Endometrium (tissue), 2 donors: ENCODE results near the gene MPRIP.
"Not testable (repeated sequence)": the region's sequence is repeated elsewhere in the genome, so short reads cannot be mapped to it uniquely, and the experiment has no call there.

Experiments
- FAIRE-seq: peaks from 2 replicates; lab custom pipeline; 2012; peaks lifted over from hg19 to GRCh38; lab: Jason Lieb, UNC
- donor health status: control.
- donor health status: control.

The MPRIP gene

DNA sequence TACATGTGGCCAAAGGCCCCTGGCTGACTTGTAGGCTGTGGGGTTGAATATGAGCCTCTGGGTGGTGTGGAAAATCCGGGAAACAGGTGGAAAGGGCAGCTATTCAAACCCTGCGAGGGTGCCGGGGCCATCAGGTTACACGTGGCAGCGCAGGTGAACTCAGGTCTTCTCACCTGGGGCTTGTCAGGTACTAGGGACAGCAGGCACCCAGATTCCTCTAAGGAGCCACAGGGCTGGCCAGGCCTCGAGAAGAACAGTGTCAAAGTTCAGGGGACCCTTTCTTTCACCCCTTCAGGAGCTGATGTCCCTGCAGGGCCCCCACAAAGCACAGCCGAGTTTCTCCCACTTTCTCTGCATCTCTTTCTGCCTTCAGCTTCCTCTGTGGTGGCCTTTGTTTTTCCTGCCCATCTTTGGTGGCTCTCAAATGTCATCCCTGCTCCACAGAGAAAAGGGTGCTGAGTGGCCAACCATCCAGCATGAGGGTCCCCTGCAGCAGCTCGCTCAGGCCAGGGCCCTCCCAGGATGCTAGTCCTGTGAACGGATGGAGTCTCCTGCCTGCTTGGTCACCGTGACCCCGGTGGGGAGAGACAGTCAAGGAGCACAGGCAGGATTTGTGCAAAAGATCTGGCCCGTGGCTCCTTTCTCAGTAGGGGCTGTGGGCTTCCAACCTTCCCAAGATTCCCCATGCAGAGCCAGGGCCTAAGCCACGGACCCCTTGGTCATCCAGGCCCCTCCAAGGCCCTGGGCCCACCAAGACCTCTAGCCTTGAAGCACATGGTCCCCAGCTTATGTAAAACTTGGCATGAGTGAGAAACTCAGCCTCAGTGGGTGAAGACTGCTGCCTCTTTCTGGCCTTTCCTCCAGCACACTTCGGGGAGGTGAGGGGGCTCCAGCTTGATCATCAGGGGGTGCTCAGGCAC lies 28.2 kb upstream of the MPRIP start:
- FAIRE-seq: not testable (repeated sequence)

DNA sequence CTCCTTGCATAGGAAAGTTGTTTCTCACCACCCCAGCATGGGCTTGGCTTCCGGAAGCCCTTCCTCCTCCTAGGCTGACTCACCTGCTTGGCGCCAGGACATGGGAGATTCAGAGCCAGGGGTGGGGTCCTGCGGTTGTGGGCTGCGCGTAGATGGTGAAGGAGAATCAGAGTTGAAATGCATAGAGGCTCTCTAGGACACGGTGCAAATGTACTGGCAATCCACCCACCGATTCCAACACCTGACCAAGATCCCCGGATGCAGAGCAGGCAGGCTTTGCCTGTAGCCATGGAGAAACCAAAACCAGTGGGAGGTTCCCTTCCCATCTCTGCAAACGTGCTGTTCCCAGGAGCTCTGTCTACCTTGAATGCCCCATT lies 27.5 kb upstream of the MPRIP start:
- FAIRE-seq: not testable (repeated sequence)

DNA sequence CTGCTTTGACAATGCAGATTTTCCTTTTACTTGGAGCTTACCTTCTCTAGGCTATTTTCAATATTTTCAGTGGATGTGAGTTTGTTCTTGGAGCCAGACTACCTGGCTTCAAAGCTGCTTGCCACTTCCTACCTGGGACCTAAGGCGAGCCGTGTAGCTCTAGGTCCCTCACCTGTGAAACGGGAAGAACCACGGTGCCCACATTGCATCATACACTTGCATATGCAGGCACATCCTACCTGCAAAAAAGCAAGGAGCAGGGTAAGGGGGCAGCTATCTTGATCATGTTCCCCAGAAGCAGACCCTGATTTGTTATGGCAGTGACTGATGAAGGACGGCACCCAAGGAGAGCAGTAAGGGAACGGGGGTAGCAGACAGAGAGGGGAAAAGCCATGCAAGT lies 27.0 kb upstream of the MPRIP start:
- no peak for FAIRE-seq

DNA sequence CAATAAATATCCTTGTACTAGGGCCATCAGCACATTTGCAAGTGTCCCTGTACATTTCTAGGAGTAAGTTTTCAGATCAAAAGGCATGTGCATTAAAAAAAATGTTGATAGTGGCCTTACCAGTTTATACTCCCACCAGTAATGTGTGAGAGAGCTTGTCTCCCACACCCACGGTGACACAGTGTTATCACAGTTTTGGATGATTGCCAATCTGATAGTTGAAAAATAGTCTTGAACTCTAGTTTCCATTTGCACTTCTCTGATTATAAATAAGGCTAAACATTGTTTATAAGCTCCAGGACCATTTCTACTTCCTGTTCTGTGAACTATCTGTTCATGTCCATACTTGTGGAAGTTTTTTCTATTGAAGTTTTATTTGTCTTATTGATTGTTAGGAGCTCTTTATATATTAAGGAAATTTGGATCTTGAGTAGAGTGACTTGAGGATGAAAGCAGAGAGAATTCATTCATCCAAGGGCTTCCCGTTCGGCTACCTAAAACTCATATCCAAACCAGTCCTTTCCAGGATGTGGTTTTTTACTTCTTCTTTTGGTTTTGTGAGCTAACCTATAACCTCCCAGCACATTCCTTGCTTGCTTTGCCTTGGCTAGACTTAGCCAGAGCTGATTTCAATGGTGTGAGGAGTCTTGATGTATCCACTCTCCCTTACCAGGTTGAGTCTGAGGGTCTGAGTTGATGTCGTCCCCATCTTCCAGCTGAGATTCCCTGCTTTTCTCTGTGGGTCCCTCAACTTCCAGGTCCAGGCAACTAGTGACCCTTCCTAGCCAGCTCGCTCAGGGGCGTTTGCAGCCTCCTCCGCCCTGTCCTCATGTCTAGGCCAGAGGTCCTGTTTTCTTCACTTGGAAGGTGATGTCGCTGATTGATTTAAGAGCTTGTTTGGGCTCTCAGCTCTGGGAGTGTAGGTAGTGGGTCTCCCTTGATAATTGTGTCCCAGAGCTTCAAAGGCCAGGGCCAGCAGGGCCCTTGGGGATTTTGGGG lies 25.8 kb upstream of the MPRIP start:
- FAIRE-seq: not testable (repeated sequence)

DNA sequence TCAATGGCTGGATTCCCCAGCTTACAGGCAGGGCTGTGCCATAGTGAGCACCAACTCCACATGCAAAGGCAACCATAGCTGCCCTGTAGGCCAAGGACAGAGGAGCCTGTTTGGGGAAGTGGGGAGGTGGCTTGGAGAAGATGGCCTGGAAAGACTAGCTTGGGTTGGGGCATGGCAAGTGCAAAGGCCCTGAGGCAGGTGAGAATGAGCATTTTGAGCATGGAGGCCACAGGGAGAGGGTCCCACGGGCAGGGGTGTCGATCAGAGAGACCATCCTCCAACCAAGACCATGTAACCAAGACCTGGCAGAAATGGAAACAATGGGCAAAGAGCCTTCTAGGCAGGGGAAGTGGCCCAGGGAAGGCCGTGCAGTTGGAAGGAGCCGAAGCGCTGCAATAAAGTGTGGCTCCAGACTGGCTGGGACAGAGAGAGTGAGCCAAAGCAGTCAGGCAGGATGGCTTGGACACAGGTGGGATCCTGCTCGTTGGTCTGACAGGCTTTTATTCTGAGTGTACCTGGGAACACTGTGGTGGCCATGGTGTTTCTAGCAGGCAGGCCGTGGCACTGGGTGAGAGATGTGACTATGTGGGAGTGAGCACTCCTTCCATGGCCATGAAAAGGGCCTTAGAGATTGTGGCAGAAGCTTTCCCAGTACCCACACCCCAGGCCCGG lies 24.8 kb upstream of the MPRIP start:
- no peak for FAIRE-seq

DNA sequence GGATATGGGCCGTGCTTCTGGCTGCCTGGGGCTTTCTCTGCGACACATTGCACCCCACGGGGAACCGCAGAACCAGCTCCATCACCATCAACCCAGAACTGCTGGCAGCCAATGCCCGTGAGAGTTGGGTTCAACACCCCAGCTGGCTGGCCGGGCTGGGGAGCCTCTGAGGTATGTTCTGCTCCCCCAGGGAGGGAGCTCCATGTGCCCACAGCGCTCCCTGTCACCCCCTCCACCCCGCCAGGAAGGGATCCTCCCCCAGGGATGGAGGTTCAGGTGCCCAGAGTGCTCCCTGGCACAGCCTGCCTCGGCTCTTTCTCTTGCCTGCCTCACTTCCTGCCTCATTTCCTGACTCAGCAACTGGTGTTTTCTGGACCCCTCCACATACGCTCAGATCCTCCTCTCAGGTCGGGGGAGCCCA lies 24.2 kb upstream of the MPRIP start:
- FAIRE-seq: no peak

DNA sequence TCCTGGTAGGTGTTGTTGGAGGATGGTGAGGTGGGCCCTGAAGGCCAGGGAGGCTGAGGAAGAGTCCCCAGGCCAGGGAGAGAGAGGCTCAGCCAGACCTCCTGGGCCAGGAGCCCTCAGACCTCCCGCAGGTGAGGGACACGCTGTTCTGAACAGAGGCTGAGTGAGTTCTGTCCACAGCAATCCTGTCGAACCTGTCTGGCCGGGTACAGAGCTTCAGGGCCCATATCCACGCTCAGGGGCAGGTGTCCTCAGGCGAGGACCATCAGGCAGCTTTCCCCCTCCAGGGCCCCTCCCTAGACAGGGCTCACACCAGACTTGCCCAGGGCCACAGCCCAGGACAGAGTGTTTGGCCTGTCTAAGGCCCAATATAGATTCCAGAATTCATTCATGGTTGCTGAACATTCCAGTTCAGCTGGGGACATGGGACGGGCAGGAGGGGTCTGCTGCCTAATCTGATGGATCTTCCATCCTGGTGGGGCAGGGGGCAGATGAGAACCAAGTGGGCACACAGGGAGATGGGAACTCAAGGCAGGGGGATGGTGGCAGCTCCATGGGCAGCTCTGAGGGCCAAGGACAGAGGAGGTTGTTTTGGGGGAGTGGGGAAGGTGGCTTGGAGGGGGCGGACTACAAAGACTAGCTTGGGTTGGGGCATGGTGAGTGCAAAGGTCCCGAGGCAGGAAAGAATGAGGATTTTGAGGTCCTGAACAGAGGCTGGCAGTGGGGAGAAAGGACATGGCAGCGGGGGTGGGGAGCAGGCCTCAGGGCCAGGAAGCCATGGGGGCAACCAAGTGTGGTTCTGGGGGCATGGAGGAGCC lies 23.4 kb upstream of the MPRIP start:
- FAIRE-seq: no peak

DNA sequence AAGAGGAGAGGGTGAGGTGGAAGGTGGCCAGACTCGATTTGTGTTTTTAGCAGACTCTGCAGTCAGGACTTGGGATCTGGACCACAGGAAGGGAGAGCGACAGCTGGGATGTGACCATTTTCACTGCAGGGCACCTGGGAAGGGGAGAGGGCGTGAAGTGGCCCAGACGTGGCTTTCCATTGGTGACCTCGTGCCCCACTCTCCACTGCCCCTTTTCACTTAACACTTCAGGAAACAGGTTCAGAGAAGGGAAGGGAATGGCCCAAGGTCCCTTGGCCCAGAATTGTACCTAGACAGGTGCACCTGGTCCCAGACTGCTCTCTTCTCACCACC lies 22.9 kb upstream of the MPRIP start:
- no peak for FAIRE-seq

DNA sequence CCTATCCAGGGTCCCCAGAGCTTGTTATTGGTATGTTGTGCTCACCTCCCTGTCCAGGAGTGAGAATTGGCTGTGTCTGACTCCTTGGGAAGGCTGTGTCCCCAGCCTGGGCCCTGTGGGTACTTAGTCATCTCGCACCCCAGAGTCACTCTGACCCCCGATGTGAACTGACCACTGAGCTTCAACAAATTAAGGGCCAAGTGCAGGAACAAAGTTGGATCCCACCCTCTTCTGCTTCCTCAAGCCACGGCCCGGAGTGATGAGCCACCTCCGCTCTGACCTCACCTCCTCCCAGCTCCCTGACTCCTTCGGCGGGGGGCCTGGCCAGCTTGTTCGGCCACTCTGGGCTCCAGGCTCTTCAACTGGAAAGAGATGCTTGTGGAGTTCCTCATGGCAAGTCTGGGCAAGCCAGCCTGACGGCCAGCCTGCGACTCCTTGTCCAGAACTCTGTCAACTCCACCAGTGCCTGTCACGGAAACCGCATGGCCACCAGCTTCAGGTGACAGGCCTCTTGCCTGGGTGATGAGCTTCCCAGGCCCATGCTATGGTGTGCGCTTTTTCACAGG lies 22.3 kb upstream of the MPRIP start:
- no peak for FAIRE-seq

DNA sequence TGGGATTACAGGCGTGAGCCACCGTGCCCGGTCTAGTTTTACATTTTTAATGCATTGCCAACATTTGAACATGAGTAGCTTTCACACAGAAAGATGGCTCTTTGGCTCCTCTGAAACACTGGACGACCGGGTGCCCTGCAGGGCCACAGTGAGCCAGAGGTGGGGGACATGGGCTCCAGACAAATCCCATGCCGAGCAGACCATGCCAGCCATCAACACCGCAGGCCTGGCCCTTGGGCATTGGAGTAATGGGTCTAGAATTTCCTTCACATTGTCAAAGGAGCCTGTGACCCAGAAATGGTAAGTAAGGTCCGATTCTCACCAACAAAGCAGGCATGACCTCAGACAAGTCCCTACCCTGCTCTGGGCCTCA lies 21.4 kb upstream of the MPRIP start:
- FAIRE-seq: no peak

DNA sequence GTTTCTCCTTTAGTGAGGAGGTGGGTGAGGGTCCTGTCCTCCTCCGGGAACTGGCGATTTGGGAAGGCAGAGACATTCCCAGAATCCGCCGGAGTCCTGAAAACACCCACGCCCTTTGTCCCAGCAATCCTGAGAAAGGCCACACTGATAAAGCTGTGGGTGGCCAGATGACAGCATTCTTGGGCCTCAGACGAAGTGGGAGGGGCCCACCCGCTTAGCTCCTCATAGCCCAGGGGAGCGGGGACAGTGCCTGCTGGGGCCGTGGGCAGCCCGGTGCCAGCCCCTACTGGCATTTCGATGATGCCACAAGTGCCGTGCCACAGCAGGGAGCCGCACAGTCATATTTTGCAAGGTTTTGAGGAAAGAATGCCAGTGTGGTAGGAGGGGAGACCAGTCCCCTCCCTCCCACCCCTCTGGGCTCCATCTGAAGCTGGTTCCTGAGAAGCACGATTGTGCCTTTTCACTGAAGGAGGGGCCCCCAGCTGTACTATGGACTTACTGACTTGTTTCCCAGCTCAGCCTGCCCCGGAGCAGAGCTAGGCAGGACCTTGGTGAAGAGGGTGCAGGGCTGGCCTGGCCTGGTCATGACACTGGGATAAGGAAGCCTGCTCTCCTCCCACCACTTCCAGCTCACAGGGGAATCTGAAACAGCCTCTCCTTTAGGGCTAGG lies 20.9 kb upstream of the MPRIP start:
- FAIRE-seq: no peak

DNA sequence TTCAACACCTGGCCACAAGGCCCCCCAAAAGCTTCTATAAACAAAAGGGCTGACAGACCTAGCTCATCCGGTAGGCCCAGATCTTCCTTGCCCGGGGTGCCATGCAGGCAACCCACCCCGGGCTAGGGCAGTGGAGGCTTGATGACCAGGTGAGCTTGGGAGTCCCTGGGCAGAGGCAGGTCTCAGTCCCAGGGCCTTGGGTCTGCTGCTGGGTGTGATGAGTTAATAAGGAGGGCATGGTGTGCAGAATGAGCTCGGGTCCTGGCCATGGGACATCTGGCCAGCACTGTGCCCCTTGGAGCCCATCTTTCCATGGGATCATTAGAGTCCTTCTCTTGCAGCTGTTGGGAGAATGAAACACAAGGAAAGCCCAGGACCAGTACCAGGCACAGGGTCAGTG lies 20.2 kb upstream of the MPRIP start:
- FAIRE-seq: no peak

DNA sequence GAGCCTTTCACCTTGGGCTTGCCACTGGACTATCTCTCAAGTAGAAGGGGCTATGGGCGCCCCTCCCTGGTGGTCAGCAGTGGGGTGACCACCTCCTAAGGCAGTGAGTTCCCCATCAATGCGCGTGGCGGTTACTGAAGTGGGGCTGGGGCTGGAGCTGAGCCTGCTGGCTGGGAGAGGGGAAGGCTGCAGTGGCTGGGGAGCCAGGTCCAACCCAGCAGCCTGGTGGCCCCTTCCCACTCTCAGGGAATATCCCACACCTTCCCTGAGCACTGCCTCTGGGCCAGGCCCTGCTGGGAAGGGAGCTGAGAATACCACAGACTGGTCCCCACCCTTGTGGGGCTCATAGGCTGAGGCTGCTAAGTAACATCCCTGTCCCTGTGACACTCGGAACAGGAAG lies 19.8 kb upstream of the MPRIP start:
- FAIRE-seq: no peak

DNA sequence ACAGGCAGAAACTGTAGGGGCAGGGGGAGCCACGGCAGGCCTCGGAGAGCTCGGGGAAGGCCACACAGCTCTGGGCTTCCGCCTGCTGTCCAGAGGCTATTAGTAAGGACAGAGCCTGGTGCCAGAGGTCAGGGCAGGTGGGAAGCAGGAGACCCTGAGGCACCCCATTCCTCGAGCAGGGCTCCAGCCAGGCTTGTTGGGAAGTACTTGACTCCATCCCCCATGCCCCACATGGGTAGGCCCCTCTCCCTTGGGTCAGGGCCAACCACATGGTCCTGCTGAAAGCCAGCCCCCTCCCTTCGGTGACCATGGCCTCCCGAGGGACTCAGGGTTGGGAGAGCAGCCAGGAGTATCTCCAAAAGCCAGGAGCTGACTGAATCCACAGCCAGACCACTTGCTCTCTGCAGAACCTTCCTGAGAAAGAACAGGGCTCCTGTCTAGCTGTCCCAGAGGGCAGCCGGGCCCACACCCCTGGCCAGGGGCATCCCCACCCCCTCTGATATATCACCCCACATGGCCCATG lies 17.4 kb upstream of the MPRIP start:
- no peak for FAIRE-seq

DNA sequence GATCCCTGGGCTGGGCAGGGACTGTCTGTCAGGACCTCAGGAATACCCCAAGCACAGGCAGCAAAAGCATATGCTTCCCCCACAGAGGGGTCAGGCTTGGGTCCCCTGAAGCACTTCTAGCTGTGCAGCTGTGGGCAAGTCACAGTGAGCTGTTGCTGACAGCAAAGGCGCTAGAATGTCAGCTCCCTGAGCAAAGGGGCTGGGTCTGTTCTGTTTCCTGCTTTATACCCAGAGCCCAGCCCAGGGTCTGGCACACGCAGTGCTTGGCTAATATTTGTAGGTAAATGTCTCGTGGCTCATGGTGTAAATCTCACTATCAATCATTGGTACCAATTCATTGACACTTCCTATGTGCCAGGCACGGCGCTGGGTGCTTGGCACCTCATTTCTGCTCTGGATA lies 16.6 kb upstream of the MPRIP start:
- FAIRE-seq: no peak

DNA sequence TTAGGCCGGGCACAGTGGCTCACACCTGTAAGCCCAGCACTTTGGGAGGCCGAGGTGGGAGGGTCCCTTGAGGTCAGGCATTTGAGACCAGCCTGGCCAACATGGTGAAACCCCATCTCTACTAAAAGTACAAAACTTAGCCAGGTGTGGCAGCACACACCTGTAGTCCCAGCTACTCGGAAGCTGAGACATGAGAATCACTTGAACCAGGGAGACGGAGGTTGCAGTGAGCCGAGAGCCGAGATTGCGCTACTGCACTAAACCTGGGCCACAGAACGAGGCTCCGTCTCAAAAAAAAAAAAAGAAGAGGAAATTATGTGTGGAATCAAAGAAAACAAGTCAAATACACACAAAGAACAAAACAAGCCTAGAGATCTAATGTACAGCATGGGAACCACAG lies 16.1 kb upstream of the MPRIP start:
- no peak for FAIRE-seq

DNA sequence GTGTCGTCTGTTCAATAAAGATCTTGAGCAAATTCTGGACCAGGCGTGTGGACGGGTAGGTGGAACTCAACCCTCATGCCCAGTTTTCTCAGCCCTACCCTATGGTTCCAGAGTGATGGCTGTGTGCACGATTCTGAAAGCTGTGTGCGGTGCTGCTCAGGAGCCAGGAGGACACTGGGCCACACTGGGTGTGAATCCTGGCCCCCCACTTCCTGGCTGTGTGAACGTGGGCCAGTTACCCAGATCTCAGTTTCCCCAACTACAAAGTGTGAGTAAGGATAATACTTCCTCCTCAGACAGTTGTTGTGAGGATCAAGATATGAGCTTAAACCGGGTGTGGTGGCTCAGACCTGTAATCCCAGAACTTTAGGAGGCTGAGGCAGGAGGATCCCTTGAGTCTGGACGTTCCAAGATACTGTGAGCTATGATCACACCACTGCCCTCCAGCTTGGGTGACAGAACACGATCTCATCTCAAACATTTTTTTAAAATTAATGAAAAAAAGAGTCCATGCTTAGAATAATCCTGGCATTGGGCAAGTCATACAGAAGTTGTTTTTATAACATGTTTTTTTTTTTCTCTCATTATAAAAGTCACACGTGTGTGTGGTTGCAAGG lies 14.7 kb upstream of the MPRIP start:
- FAIRE-seq: no peak

DNA sequence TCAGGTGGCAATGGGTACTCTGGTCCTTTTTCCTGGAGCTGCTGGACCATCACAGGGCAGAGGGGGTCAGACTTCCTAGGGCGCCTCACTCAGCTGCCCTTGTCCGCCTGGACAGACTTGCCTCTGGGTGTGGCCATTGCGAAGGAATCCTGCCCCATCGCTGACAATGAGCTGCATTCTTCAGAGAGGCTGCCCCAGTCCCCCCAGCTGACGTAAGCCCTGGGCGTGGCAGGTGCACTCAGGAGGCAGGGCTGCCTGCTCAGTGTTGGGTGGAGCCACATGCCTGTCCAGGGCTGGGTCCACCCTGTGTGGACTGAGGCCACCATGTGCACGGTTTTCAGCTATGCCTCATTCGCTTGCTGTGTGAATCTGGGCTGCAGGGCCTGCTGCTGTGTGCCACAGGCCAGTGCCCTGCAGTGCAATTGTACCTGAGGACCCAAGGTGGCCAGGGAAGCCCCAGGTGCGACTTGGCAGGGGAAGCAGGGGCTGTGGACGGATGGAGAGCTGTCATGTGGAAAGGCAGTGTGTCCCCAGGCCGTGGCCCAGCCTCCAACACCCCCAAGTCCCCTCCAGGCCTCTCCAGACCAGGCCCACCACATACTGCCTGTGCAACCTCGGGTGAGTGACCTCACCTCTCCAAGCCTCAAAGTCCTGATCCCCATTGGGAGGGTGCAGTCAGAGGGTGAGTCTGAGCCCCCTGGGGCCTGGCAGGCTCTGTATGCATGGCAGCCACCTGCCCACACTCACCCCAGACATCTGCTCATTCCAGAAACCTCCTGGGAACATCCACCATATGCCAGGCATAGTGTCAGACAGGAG lies 14.0 kb upstream of the MPRIP start:
- no peak for FAIRE-seq

DNA sequence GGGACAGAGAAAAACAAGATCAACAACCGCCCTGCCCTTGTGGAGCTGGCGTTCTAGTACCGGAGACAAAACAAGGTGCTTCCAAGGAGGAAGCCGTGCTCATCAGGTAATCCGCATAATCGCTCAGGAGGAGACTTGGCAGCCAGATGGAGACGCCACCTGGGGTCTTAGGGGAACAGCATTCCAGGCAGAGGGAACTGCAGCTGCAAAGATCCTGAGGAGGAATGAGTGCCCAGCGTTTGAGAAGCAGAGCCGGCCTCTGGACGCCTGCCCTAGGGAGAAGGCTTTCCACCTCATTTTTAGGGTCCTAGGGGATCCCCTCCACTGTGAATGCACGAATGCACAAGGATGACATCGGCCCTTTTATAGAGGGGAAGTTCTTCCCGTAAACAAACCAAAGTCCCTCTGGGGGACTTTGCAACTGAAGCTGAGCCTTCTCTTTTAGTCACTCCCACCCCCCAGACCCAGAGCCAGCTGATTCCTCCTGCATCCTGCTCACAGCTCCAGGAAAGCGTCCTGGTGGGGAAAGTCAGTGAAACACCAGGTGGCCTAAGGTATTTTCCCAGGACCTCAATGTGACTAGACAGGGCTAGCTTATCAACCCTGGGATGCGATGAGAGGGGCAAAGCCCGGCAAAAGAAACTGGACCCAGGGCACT lies 13.2 kb upstream of the MPRIP start:
- no peak for FAIRE-seq
